ENCODE data around the gene REEP6. TPM values are rescaled to one million over a fixed set of nuclear protein-coding genes. Genes with fewer than 3 reads are reported as not detected.

Gene REEP6
- total and polyA plus RNA-seq, 2 of the 4 experiments (the other 2 are of a cell fraction): 1.3 to 2.2 TPM

DNA sequence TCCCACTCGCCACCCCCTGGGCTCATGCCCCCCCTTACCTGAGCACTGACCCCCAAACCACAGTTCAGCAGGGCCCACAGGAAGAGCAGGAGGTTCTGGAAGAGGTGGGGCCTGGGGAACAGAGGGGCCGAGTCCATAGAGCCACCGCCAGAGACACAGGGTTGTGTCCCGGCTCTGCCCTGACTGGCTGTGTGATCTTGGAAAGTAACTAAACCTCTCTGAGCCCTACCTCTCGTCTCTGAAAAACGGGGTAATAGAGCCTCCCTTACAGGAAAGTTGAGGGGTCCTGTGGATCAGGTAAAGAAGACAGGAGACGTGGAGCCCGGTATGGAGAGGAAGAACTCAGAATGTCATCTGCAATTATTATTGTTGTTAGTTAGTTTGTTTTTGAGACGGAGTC lies 19.8 kb downstream of the REEP6 start:
- peaks cover 7% of the 10 kb centered on the region; the same call in 1 of the 2 replicates for H3K36me3 ChIP-seq (ENCODE audit: control insufficient read depth, insufficient read depth, low read length)
- H4K5ac ChIP-seq (ENCODE audit: low read depth, low read length): no peak overlapping the region
- no peak overlapping the region for H3K27ac ChIP-seq (ENCODE audit: insufficient read depth, low read length)
- H3K14ac ChIP-seq (replicated peaks; ENCODE audit: low read depth, low read length): no peak overlapping the region
- H2BK5ac ChIP-seq (ENCODE audit: low read depth, low read length, poor library complexity, severe bottlenecking): no peak overlapping the region
- H3K56ac ChIP-seq (ENCODE audit: extremely low read depth, insufficient read depth, low read length): no peak overlapping the region
- DNase-seq: no peak
- no peak overlapping the region for H2BK15ac ChIP-seq (ENCODE audit: low read depth, low read length)
- H3K9me3 ChIP-seq (ENCODE audit: control insufficient read depth, insufficient read depth, low read length): no peaks in the 10 kb centered on the region
- no peak overlapping the region for H2AFZ ChIP-seq (replicated peaks; ENCODE audit: low read length, poor library complexity)
- no peak overlapping the region for H3K23ac ChIP-seq (ENCODE audit: low read depth, low read length)
- ChIA-PET CTCF (no interaction called here), POLR2A (ENCODE audit: unreplicated experiment) (no interaction called here)
- H4K91ac ChIP-seq (ENCODE audit: insufficient read depth, low read depth, low read length): no peak overlapping the region
- no peak overlapping the region for H3K4me3 ChIP-seq (ENCODE audit: insufficient read depth, low read depth, low read length)
- WGBS, 2 experiments (ENCODE audit: extremely low coverage in 2 of 2, insufficient read length in 1 of 2): 100% methylated on average over 1 of the region's 9 CpGs; no CpG with 5 or more reads in 1 of the 2 experiments
- peaks cover 6% of the 10 kb centered on the region; the same call in 1 of the 2 replicates for H4K20me1 ChIP-seq (ENCODE audit: insufficient read depth, low read length)
- no peak overlapping the region for H3K4me2 ChIP-seq (ENCODE audit: low read depth, low read length)
- H3K9ac ChIP-seq (ENCODE audit: low read depth, low read length): no peak overlapping the region
- H3K9me1 ChIP-seq (ENCODE audit: insufficient read depth, low read length): no peaks in the 10 kb centered on the region; the same call in 1 of the 2 replicates
- in situ Hi-C loops (cut with MboI; ENCODE audit: low sequenced_read_pairs) (no loop called here), dilution Hi-C loops (cut with HindIII; ENCODE audit: low sequenced_read_pairs, unreplicated experiment) (no loop called here), intact Hi-C loops (cut with micrococcal nuclease) (no loop called here)
- H3K4ac ChIP-seq (ENCODE audit: low read depth, low read length): no peak overlapping the region
- H3K4me1 ChIP-seq (ENCODE audit: control insufficient read depth, insufficient read depth, low read length): peaks cover 6% of the 10 kb centered on the region
- peak overlapping the region; percentile 43; the same call in 1 of the 2 replicates for H2AK5ac ChIP-seq (ENCODE audit: low read depth, low read length)
- ATAC-seq (ENCODE audit: low read depth): no peak
- TF ChIP-seq CEBPB (IDR thresholded peaks at IDR 0.05; ENCODE audit: low read depth, low read length) (no peak), NFE2L2 (IDR thresholded peaks at IDR 0.05; ENCODE audit: low read depth, low read length) (no peak), RFX5 (IDR thresholded peaks at IDR 0.05; ENCODE audit: low read depth, low read length) (no peak), BHLHE40 (IDR thresholded peaks at IDR 0.05; ENCODE audit: low read depth, low read length) (no peak), SMC3 (IDR thresholded peaks at IDR 0.05; ENCODE audit: low read depth, low read length) (no peak), MAZ (IDR thresholded peaks at IDR 0.05; ENCODE audit: borderline replicate concordance, low read depth, low read length) (no peak), MXI1 (IDR thresholded peaks at IDR 0.05; ENCODE audit: borderline replicate concordance, low read depth, low read length) (no peak), MAFK (IDR thresholded peaks at IDR 0.05; ENCODE audit: low read depth, low read length) (no peak), CHD1 (IDR thresholded peaks at IDR 0.05; ENCODE audit: low read depth, low read length) (no peak), RAD21 (IDR thresholded peaks at IDR 0.05; ENCODE audit: low read length) (no peak), RCOR1 (IDR thresholded peaks at IDR 0.05; ENCODE audit: insufficient replicate concordance, low read length) (no peak)
- TF ChIP-seq, protein P1, sequence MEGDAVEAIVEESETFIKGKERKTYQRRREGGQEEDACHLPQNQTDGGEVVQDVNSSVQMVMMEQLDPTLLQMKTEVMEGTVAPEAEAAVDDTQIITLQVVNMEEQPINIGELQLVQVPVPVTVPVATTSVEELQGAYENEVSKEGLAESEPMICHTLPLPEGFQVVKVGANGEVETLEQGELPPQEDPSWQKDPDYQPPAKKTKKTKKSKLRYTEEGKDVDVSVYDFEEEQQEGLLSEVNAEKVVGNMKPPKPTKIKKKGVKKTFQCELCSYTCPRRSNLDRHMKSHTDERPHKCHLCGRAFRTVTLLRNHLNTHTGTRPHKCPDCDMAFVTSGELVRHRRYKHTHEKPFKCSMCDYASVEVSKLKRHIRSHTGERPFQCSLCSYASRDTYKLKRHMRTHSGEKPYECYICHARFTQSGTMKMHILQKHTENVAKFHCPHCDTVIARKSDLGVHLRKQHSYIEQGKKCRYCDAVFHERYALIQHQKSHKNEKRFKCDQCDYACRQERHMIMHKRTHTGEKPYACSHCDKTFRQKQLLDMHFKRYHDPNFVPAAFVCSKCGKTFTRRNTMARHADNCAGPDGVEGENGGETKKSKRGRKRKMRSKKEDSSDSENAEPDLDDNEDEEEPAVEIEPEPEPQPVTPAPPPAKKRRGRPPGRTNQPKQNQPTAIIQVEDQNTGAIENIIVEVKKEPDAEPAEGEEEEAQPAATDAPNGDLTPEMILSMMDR (conservative IDR thresholded peaks at IDR 0.05; ENCODE audit: low read depth, low read length): no peak
- TF ChIP-seq, protein P2, sequence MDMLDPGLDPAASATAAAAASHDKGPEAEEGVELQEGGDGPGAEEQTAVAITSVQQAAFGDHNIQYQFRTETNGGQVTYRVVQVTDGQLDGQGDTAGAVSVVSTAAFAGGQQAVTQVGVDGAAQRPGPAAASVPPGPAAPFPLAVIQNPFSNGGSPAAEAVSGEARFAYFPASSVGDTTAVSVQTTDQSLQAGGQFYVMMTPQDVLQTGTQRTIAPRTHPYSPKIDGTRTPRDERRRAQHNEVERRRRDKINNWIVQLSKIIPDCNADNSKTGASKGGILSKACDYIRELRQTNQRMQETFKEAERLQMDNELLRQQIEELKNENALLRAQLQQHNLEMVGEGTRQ (IDR thresholded peaks at IDR 0.05; ENCODE audit: low read depth, low read length): no peak
- TF ChIP-seq, protein P3, sequence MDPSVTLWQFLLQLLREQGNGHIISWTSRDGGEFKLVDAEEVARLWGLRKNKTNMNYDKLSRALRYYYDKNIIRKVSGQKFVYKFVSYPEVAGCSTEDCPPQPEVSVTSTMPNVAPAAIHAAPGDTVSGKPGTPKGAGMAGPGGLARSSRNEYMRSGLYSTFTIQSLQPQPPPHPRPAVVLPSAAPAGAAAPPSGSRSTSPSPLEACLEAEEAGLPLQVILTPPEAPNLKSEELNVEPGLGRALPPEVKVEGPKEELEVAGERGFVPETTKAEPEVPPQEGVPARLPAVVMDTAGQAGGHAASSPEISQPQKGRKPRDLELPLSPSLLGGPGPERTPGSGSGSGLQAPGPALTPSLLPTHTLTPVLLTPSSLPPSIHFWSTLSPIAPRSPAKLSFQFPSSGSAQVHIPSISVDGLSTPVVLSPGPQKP (IDR thresholded peaks at IDR 0.05; ENCODE audit: borderline replicate concordance, low read depth, low read length): no peak
- H3K79me1 ChIP-seq (ENCODE audit: low read depth in 1 of 2, low read length in 2 of 2): peaks cover 4 to 15% of the 10 kb centered on the region in 2 experiments; a peak in 1 of 4 replicates
- H2AK9ac ChIP-seq (replicated peaks; ENCODE audit: low read depth, low read length, poor library complexity): no peak overlapping the region
- no peak overlapping the region for H2BK120ac ChIP-seq (ENCODE audit: low read depth, low read length)
- no peak overlapping the region for H4K8ac ChIP-seq (ENCODE audit: low read depth in 2 of 2, low read length in 2 of 2)
- H3K18ac ChIP-seq (ENCODE audit: low read depth, low read length): no peak overlapping the region
- no peaks in the 10 kb centered on the region for H3K27me3 ChIP-seq (ENCODE audit: control insufficient read depth, insufficient read depth, low read length)
- H2BK20ac ChIP-seq (ENCODE audit: low read depth, low read length): no peak overlapping the region
- BruUV-seq (replicated peaks): no TSS peak
